Retinal pigment epithelial cell (primary cell): ENCODE data around the gene ZNF580.

ENCODE experiments used
- DNase-seq: peaks from one replicate; pipeline ENCODE4 v3.0.0-alpha.2; 2010; ENCODE audit warnings: low read depth
- H3K4me3 ChIP-seq: 2 replicates; pipeline ENCODE4 v1.5.1; 2011; ENCODE audit warnings: mild to moderate bottlenecking, low read length, control low read depth, moderate library complexity
- CTCF ChIP-seq: conservative IDR thresholded peaks from 2 replicates; pipeline ENCODE4 v1.5.1; 2011; ENCODE audit warnings: low read depth, low read length, control low read depth, inconsistent platforms

The ZNF580 gene

GRCh38 chr19:55606471-55606787, 34.4 kb upstream of the ZNF580 start:
- no peak for DNase-seq
- TF ChIP-seq CTCF, result no peak

GRCh38 chr19:55606817-55607216, 34.0 kb upstream of the ZNF580 start:
- no peak for DNase-seq
- peak overlapping the region; percentile 92 for H3K4me3 ChIP-seq
- no peak for TF ChIP-seq CTCF

More at GRCh38 chr19:55606471-55606787, 34.4 kb upstream of the ZNF580 start:
- peak overlapping the region; percentile 92 for H3K4me3 ChIP-seq

- TF ChIP-seq CTCF, result no peak
- H3K4me3 ChIP-seq, result no peak overlapping the region
- no peak for DNase-seq
Measured at GRCh38 chr19:55609326-55609725, 31.5 kb upstream of the ZNF580 start.

- TF ChIP-seq CTCF, result no peak
- DNase-seq, result no peak
- H3K4me3 ChIP-seq, result no peak overlapping the region
Measured at GRCh38 chr19:55611300-55611982, 29.4 kb upstream of the ZNF580 start.

GRCh38 chr19:55611983-55612645, 28.7 kb upstream of the ZNF580 start:
- TF ChIP-seq CTCF, result no peak
- no peak overlapping the region for H3K4me3 ChIP-seq
- DNase-seq, result no peak

- no peak overlapping the region for H3K4me3 ChIP-seq
- DNase-seq, result no peak
- TF ChIP-seq CTCF, result no peak
Measured at GRCh38 chr19:55613396-55613795, 27.4 kb upstream of the ZNF580 start.
